Measurements from ENCODE around the gene TMPRSS6.

TMPRSS6 gene

GRCh38 chr22:37140686-37141323 lies 31.3 kb upstream of the TMPRSS6 start:
- no peak for DNase-seq (ENCODE audit: low read depth)

- DNase-seq (ENCODE audit: low read depth) = no peak
These were observed 30.2 kb upstream of the TMPRSS6 start for GRCh38 chr22:37139762-37140161.

GRCh38 chr22:37138849-37139561 lies 29.5 kb upstream of the TMPRSS6 start:
- DNase-seq (ENCODE audit: low read depth) = no peak

- DNase-seq (ENCODE audit: low read depth) = no peak
These were observed 28.6 kb upstream of the TMPRSS6 start for GRCh38 chr22:37137903-37138665.

GRCh38 chr22:37137131-37137530 lies 27.6 kb upstream of the TMPRSS6 start:
- DNase-seq (ENCODE audit: low read depth) = no peak

GRCh38 chr22:37135023-37135422 lies 25.5 kb upstream of the TMPRSS6 start:
- no peak for DNase-seq (ENCODE audit: low read depth)

- no peak for DNase-seq (ENCODE audit: low read depth)
These were observed 23.9 kb upstream of the TMPRSS6 start for GRCh38 chr22:37133304-37134018.

GRCh38 chr22:37132773-37133172 lies 23.3 kb upstream of the TMPRSS6 start:
- no peak for DNase-seq (ENCODE audit: low read depth)

- no peak for DNase-seq (ENCODE audit: low read depth)
These were observed 20.4 kb upstream of the TMPRSS6 start for GRCh38 chr22:37129866-37130441.

- DNase-seq (ENCODE audit: low read depth) = no peak
These were observed 19.2 kb upstream of the TMPRSS6 start for GRCh38 chr22:37128555-37129281.

GRCh38 chr22:37127350-37127878 lies 17.9 kb upstream of the TMPRSS6 start:
- no peak for DNase-seq (ENCODE audit: low read depth)

- DNase-seq (ENCODE audit: low read depth) = no peak
These were observed 17.4 kb upstream of the TMPRSS6 start for GRCh38 chr22:37126882-37127281.

- no peak for DNase-seq (ENCODE audit: low read depth)
These were observed 16.9 kb upstream of the TMPRSS6 start for GRCh38 chr22:37126383-37126782.

GRCh38 chr22:37123649-37124048 lies 14.1 kb upstream of the TMPRSS6 start:
- DNase-seq (ENCODE audit: low read depth) = no peak

- no peak for DNase-seq (ENCODE audit: low read depth)
These were observed 13.2 kb upstream of the TMPRSS6 start for GRCh38 chr22:37122598-37123180.

GRCh38 chr22:37121887-37122591 lies 12.5 kb upstream of the TMPRSS6 start:
- DNase-seq (ENCODE audit: low read depth) = peak; percentile 90

GRCh38 chr22:37120569-37121340 lies 11.2 kb upstream of the TMPRSS6 start:
- DNase-seq (ENCODE audit: low read depth) = no peak

GRCh38 chr22:37119872-37120271 lies 10.4 kb upstream of the TMPRSS6 start:
- DNase-seq (ENCODE audit: low read depth) = no peak

GRCh38 chr22:37118083-37118482 lies 8.6 kb upstream of the TMPRSS6 start:
- no peak for DNase-seq (ENCODE audit: low read depth)

All from activated gamma-delta T cell treated with anti-CD3 and anti-CD28 coated beads, Interleukin-2, amount 50 U/mL, for 16 hours (primary cell).